ENCODE measurements around the gene CLCN3. TPM values are rescaled to one million over a fixed set of nuclear protein-coding genes. Genes with fewer than 3 reads are reported as not detected.

The CLCN3 gene
- total and polyA plus RNA-seq, 2 of the 13 experiments (the other 11 are each of a cell fraction or from before 2014, with no cell fraction given), result 13.6 to 23.7 TPM

- intact Hi-C loops (cut with micrococcal nuclease; ENCODE audit: unreplicated experiment), result loop anchor here (2.0 kb wide), 2 partner anchors 39 to 47 kb away; no protein-coding TSS in a partner anchor
- H3K4me3 ChIP-seq (replicated peaks in 1 of 3; ENCODE audit: insufficient read depth in 1 of 3, low read depth in 2 of 3, low read length in 3 of 3), result peak overlapping the region; percentile 79 to 84 (median 80)
- no peak overlapping the region for H2AFZ ChIP-seq (ENCODE audit: low read length)
- H3K27ac ChIP-seq (ENCODE audit: extremely low read length, insufficient read depth, low read length), result peak overlapping the region; percentile 86
- H3K4me1 ChIP-seq (ENCODE audit: insufficient read depth, low read length), result peaks cover 41% of the 10 kb centered on the region
- ATAC-seq, result no peak
- POLR2A ChIA-PET, result no interaction called here
- DNase-seq (ENCODE audit: low spot score), result peak; percentile 57
- in situ Hi-C loops (cut with HindIII; ENCODE audit: extremely low pct_ligation_motif_present, low pct_unique_long_range_greater_than_20kb), result loop anchor here (5.0 to 25.0 kb wide), 2 partner anchors 40 to 465 kb away; partner anchors contain the start of gene AADAT
- WGBS (ENCODE audit: low lambda C conversion rate), result under 1% methylated on average over 6 of the region's 6 CpGs
- H3K27me3 ChIP-seq (ENCODE audit: control insufficient read depth in 1 of 2, insufficient read depth in 2 of 2, low read length in 2 of 2), result no peaks in the 10 kb centered on the region
- peak overlapping the region; percentile 85 for H3K4me2 ChIP-seq (ENCODE audit: low read depth, low read length)
- no peaks in the 10 kb centered on the region; the same call in 1 of the 2 replicates for H4K20me1 ChIP-seq (ENCODE audit: insufficient read depth, low read length)
- peaks cover 54% of the 10 kb centered on the region for H3K79me2 ChIP-seq (ENCODE audit: insufficient read depth, low read length)
- CTCF ChIA-PET (ENCODE audit: low intra/inter-chr PET ratio, low total read pairs), result no interaction called here
- peak overlapping the region; percentile 96 for H3K9ac ChIP-seq (ENCODE audit: insufficient read depth, low read depth, low read length)
- no peak for FAIRE-seq
- no peaks in the 10 kb centered on the region for H3K9me3 ChIP-seq (ENCODE audit: low read length)
- BruUV-seq (replicated peaks), result no TSS peak
- no peaks in the 10 kb centered on the region for H3K36me3 ChIP-seq (replicated peaks in 1 of 2; ENCODE audit: control insufficient read depth in 1 of 2, insufficient read depth in 2 of 2, low read length in 2 of 2)
- 0 out of 2 replicates have a peak, but pooled peaks have one; percentile 10 for TF ChIP-seq JUNB (CRISPR knock-in tag; IDR thresholded peaks at IDR 0.05; ENCODE audit: borderline replicate concordance)
- 0 out of 4 replicates have a peak, but pooled peaks of 1 of the 2 experiments have one; percentile 11 for TF ChIP-seq EP300 (IDR thresholded peaks at IDR 0.05; ENCODE audit: low read depth in 2 of 2, low read length in 2 of 2)
- TF ChIP-seq EP300 (CRISPR knock-in tag; IDR thresholded peaks at IDR 0.05; ENCODE audit: borderline replicate concordance), result no peak
- 0 out of 2 replicates have a peak, but pooled peaks have one; percentile 18 for TF ChIP-seq CREM (IDR thresholded peaks at IDR 0.05)
- no peak for TF ChIP-seq CREM (CRISPR knock-in tag; IDR thresholded peaks at IDR 0.05)
- no peak for TF ChIP-seq DPF2 (CRISPR knock-in tag; IDR thresholded peaks at IDR 0.05; ENCODE audit: borderline replicate concordance, low read depth)
- 0 out of 2 replicates have a peak, but pooled peaks have one; percentile 27 for TF ChIP-seq TBX3 (IDR thresholded peaks at IDR 0.05; ENCODE audit: borderline replicate concordance)
- 0 out of 2 replicates have a peak, but pooled peaks have one; percentile 9 for TF ChIP-seq CREB1 (IDR thresholded peaks at IDR 0.05)
- TF ChIP-seq CREB1 (CRISPR knock-in tag; IDR thresholded peaks at IDR 0.05), result peak; percentile 39; the same call in 1 of the 2 replicates
- TF ChIP-seq FOXA3 (CRISPR knock-in tag; IDR thresholded peaks at IDR 0.05), result peak; percentile 52; the same call in 1 of the 2 replicates
- peak; percentile 28; the same call in 1 of the 2 replicates for TF ChIP-seq ARID5B (CRISPR knock-in tag; IDR thresholded peaks at IDR 0.05)
- TF ChIP-seq ZNF503 (CRISPR knock-in tag; IDR thresholded peaks at IDR 0.05), result peak; percentile 35; the same call in 1 of the 2 replicates
- 0 out of 2 replicates have a peak, but pooled peaks have one; percentile 6 for TF ChIP-seq RXRB (CRISPR knock-in tag; IDR thresholded peaks at IDR 0.05; ENCODE audit: borderline replicate concordance)
- TF ChIP-seq ZSCAN5A (CRISPR knock-in tag; IDR thresholded peaks at IDR 0.05; ENCODE audit: borderline replicate concordance), result no peak
- peak; percentile 22; the same call in 1 of the 2 replicates for TF ChIP-seq RARA (CRISPR knock-in tag; IDR thresholded peaks at IDR 0.05)
- TF ChIP-seq TMF1 (CRISPR knock-in tag; IDR thresholded peaks at IDR 0.05; ENCODE audit: low read depth), result no peak
- peak; percentile 85; the same call in 1 of the 2 replicates for TF ChIP-seq ZNF652 (CRISPR knock-in tag; IDR thresholded peaks at IDR 0.05; ENCODE audit: borderline replicate concordance, low read depth)
Measured at GRCh38 chr4:169621731-169622492, 1.5 kb downstream of the CLCN3 start.

Data from HepG2 (cell line).